22Rv1 (cell line): Measurements from ENCODE around the gene PRR22.

Source experiments
- ZFX ChIP-seq: fragments of 450-650 bp; IDR thresholded peaks from 2 replicates; pipeline ENCODE4 v1.6.1; 2017; ENCODE audit warnings: antibody characterized with exemption, borderline replicate concordance
- TF ChIP-seq, protein P1 (sequence below): fragments of 450-650 bp; IDR thresholded peaks from 2 replicates; pipeline ENCODE4 v1.5.1; 2017; ENCODE audit warnings: mild to moderate bottlenecking

DNA sequence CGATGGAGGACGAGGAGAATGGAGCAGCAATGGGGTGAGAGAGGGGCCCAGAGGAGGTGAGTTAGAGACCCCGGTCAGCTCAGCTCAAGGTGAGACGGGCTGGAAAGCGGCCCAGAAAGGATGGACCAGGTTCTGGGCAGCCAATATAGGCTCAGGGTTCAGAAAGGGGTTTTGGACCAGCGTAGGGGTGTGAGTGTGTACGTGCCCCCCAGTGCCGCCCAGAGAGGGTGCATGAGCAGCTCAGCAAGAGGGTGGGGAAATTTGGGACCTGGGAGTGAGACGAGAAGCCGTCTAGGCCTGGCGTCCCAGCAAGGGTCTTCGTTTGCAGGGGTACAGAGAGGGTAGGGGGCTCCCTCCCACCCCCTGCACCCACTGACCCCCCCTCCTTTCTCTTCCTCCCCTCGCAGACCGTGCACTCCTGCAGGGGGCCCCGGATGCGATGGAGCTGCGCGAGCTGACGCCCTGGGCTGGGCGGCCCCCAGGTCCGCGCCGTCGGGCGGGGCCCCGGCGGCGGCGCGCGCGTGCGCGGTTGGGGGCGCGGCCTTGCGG lies 42.9 kb upstream of the PRR22 start:
- TF ChIP-seq, protein P1, sequence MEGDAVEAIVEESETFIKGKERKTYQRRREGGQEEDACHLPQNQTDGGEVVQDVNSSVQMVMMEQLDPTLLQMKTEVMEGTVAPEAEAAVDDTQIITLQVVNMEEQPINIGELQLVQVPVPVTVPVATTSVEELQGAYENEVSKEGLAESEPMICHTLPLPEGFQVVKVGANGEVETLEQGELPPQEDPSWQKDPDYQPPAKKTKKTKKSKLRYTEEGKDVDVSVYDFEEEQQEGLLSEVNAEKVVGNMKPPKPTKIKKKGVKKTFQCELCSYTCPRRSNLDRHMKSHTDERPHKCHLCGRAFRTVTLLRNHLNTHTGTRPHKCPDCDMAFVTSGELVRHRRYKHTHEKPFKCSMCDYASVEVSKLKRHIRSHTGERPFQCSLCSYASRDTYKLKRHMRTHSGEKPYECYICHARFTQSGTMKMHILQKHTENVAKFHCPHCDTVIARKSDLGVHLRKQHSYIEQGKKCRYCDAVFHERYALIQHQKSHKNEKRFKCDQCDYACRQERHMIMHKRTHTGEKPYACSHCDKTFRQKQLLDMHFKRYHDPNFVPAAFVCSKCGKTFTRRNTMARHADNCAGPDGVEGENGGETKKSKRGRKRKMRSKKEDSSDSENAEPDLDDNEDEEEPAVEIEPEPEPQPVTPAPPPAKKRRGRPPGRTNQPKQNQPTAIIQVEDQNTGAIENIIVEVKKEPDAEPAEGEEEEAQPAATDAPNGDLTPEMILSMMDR = no peak
- no peak for TF ChIP-seq ZFX
